ENCODE results near the gene SLC44A4. TPM values are rescaled to one million over a fixed set of nuclear protein-coding genes. Genes with fewer than 3 reads are reported as not detected.
"Not testable (repeated sequence)": the region's sequence is repeated elsewhere in the genome, so short reads cannot be mapped to it uniquely, and the experiment has no call there.

SLC44A4 gene
- total RNA-seq, 1 donor, result not detected

DNA sequence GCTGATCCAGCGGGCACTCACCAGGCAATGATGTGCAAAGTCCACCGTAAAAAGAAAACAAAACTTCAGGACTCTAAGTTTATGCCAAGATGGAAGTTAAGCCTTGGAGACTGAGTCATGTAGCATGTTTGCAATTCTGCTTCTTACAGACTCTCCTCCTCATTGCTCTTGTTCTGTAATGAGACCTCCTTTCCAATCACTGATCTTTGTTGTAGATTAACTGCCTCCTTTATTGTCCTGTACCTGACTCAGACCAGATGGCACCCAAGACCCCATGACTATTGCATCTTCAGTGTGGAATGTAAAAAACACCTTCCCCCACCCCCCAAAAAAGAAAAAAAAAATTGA lies 27.3 kb downstream of the SLC44A4 start:
- peak; percentile 15 for DNase-seq (ENCODE audit: low read depth)

GRCh38 chr6:31850765-31851484 lies 27.9 kb downstream of the SLC44A4 start:
- no peak for DNase-seq (ENCODE audit: low read depth)
- TF ChIP-seq, protein P1, sequence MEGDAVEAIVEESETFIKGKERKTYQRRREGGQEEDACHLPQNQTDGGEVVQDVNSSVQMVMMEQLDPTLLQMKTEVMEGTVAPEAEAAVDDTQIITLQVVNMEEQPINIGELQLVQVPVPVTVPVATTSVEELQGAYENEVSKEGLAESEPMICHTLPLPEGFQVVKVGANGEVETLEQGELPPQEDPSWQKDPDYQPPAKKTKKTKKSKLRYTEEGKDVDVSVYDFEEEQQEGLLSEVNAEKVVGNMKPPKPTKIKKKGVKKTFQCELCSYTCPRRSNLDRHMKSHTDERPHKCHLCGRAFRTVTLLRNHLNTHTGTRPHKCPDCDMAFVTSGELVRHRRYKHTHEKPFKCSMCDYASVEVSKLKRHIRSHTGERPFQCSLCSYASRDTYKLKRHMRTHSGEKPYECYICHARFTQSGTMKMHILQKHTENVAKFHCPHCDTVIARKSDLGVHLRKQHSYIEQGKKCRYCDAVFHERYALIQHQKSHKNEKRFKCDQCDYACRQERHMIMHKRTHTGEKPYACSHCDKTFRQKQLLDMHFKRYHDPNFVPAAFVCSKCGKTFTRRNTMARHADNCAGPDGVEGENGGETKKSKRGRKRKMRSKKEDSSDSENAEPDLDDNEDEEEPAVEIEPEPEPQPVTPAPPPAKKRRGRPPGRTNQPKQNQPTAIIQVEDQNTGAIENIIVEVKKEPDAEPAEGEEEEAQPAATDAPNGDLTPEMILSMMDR (IDR thresholded peaks at IDR 0.05; ENCODE audit: insufficient read depth, low read depth, low read length), result no peak
- no peak overlapping the region for H3K4me3 ChIP-seq (ENCODE audit: low read depth, low read length)

More for the DNA sequence above, 27.3 kb downstream of the SLC44A4 start:
- H3K4me3 ChIP-seq (ENCODE audit: low read depth, low read length), result no peak overlapping the region
- TF ChIP-seq, protein P1 (IDR thresholded peaks at IDR 0.05; ENCODE audit: insufficient read depth, low read depth, low read length), result no peak

DNA sequence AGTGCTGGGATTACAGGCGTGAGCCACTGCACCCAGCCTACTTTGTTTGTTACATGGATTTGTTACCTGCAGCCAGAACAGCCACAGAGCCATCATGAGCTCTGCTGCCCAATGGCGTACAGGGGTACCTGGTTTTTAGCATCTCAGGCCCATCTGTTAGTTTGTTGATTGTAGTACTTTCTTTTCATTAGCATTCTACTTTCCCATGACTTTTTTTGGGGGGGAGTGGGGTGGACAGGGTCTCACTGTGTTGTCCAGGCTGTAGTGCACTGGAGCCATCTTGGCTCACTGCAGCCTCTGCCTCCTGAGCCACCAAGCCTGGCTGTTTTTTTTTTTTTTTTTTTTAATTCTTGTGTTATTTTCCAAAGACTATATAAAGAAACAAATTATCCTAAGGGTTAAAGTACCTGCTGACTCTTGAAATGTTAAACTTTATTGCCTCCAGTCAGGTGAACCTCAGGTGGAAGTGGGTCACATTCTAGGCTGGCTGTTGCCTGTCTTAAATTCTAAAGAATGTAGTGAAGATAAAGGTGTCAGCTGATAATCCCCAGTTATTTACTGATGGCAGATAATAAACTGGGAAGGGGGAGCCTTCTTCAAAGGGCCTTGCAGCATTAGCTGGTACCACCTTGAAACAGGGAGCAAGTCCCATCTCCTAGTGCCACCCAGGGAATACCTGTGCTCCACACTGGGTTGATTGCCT lies 31.4 kb downstream of the SLC44A4 start:
- no peak overlapping the region for H3K4me3 ChIP-seq (ENCODE audit: low read depth, low read length)
- TF ChIP-seq, protein P1 (IDR thresholded peaks at IDR 0.05; ENCODE audit: insufficient read depth, low read depth, low read length), result no peak
- DNase-seq (ENCODE audit: low read depth), result no peak

DNA sequence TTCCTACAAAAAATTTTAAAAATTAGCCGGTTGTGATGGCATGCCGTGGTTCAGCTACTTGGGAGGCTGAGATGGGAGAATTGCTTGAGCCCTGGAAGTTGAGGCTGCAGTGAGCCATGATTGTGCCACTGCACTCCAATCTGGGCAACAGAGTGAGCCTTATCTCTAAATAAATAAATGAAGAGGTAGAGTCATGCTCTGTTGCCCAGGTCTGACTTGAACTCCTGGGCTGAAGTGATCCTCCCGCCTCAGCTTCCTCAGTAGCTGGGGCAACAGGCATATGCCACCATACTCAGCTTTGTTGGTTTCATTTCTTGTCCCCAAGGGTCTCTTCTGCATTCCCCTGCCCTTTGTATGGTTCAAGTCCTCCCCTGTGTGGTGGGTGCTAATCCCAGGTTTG lies 34.3 kb downstream of the SLC44A4 start:
- H3K4me3 ChIP-seq (ENCODE audit: low read depth, low read length), result no peak overlapping the region
- DNase-seq (ENCODE audit: low read depth), result no peak
- TF ChIP-seq, protein P1 (IDR thresholded peaks at IDR 0.05; ENCODE audit: insufficient read depth, low read depth, low read length), result no peak

DNA sequence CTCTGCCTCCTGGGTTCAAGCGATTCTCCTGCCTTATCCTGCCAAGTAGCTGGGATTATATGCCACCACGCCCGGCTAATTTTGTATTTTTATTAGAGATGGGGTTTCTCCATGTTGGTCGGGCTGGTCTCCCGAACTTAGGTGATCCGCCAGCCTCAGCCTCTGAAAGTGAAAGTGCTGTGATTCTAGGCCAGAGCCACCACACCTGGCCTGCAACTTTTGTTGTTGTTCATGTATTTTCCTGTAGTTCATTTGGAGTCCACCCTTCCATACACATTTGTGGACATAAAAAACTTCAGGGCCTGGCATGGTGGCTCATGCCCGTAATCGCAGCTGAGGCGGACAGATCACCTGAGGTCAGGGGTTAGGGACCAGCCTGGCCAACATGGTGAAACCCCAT lies 36.7 kb downstream of the SLC44A4 start:
- no peak for DNase-seq (ENCODE audit: low read depth)
- TF ChIP-seq, protein P1 (IDR thresholded peaks at IDR 0.05; ENCODE audit: insufficient read depth, low read depth, low read length), result no peak
- H3K4me3 ChIP-seq (ENCODE audit: low read depth, low read length), result no peak overlapping the region

GRCh38 chr6:31839779-31840126 lies 39.0 kb downstream of the SLC44A4 start:
- not testable (repeated sequence) for H3K4me3 ChIP-seq (ENCODE audit: low read depth, low read length); DNase-seq (ENCODE audit: low read depth)

GRCh38 chr6:31838968-31839367 lies 39.8 kb downstream of the SLC44A4 start:
- TF ChIP-seq, protein P1 (IDR thresholded peaks at IDR 0.05; ENCODE audit: insufficient read depth, low read depth, low read length), result no peak
- H3K4me3 ChIP-seq (ENCODE audit: low read depth, low read length), result no peak overlapping the region
- no peak for DNase-seq (ENCODE audit: low read depth)

DNA sequence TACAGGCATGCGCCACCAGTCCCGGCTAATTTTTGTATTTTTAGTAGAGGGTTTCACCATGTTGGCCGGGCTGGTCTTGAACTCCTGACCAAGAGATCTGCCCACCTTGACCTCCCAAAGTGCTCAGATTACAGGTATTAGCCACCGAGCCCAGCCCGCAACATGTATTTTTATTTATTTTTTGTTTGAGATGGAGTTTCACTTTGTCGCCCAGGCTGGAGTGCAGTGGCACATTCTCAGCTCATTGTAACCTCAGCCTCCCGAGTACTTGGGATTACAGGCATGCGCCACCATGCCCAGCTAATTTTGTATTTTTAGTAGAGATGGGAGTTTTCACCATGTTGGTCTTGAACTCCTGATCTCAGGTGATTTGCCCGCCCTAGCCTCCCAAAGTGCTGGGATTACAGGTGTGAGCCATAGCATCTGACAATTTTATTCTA lies 40.7 kb downstream of the SLC44A4 start:
- peak overlapping the region; percentile 99 for H3K4me3 ChIP-seq (ENCODE audit: low read depth, low read length)

More for the DNA sequence above, 40.7 kb downstream of the SLC44A4 start:
- not testable (repeated sequence) for DNase-seq (ENCODE audit: low read depth)
